ENCODE data around the gene SASH3. TPM values are rescaled to one million over a fixed set of nuclear protein-coding genes. Genes with fewer than 3 reads are reported as not detected.

SASH3 gene
- polyA plus RNA-seq, 12 donors: 1.7 to 8.8 (median 2.4) TPM; not detected in 2

DNA sequence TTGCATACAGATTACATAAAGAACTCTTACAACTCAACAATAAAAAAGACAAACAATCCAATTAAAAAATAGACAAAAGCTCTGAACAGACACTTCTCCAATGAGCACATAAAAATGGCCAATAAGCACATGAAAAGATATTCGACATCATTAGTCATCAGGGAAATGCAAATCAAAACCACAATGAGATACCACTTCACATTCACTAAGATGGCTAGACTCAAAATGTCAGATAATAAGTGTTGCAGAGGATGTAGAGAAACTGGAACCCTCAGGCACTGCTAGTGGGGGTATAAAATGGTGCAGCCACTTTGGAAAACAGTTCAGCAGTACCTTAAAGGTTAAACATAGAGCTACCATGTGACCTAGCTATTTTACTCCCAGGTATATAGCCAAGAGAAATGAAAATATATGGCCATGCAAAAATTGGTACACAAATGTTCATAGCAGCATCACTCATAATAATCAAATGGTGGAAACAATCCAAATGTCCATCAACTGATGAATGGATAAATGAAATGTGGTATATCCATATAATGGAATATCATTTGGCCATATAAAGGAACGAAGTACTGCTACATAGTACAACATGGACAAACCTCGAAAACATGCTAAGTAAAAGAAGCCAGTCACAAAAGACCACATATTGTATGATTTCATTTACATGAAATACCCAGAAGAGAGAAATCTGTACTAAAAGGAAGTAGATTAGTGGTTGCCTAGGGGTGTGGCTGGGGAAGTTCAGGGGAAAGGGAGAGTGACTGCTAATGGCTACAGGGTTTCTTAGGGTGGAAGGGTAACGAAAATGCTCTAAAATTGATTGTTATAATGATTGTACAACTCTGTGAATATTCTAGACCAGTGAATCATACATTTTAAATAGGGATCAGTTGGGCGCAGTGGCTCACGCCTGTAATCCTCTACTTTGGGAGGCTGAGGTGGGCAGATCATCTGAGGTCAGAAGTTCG is 29.4 kb downstream of the SASH3 start:
- DNase-seq: no peak

GRCh38 chrX:129813662-129814368 is 34.1 kb downstream of the SASH3 start:
- DNase-seq: no peak

- DNase-seq: no peak
These were observed 38.4 kb downstream of the SASH3 start for GRCh38 chrX:129818123-129818522.

DNA sequence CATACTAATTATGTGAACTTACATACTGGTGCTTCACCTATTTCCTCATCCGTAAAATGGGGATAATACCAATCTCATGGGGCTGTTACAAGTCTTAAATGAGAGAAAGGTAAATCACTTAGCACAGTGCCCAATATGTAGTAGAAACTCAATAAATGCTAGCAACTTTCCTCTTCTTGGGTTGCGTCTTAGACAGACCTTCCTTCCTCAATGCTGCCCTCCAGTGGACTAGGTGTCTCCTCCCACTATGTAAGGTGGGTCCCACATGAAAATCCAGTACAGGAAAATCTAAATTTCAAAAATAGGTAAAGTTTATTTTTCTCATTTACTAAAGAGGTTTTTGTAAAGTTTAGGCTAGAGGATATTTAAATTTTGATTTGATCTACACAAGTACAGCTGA is 43.4 kb downstream of the SASH3 start:
- DNase-seq: no peak

DNA sequence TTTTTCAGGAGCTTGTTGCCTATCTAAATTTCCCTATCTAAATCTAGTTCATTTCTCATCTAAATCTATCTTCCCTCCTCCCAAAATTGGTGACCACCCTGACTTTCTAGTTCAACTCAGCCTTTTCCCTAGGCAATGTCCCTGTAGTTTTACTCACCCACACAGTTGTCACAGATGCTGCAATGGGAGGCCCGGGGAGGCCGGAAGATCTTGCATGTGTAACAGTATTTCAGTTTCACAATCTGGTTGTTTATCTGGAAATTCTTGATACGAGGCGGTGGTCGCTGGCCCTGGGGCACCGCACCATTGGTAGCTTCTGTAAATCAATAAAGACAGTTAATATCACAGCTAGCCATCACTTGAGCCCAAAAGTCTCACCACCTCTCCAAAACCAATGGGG is 43.8 kb downstream of the SASH3 start:
- DNase-seq: no peak

- DNase-seq: no peak
These were observed 44.9 kb downstream of the SASH3 start for GRCh38 chrX:129824620-129825019.

- no peak for DNase-seq
These were observed 46.2 kb downstream of the SASH3 start for GRCh38 chrX:129825746-129826505.

DNA sequence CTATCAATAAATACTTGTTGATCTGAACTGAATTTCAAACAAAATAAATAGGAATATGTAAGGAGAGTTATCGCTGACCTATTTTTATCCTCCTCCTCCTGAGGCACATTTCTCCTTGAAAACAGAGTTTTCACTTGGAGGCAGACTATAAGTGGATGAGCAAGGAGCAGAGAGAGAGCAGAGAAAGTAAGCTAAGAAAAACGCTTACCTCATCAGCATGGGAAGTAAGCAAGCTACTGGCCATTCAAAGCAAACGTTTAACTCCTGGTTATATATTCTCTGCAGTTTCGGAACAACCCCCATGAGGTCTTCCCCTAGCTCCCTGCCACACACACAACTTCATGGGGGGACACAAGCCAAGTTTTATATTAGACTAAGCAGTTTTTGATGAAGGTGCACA is 50.7 kb downstream of the SASH3 start:
- peak; percentile 19 for DNase-seq

DNA sequence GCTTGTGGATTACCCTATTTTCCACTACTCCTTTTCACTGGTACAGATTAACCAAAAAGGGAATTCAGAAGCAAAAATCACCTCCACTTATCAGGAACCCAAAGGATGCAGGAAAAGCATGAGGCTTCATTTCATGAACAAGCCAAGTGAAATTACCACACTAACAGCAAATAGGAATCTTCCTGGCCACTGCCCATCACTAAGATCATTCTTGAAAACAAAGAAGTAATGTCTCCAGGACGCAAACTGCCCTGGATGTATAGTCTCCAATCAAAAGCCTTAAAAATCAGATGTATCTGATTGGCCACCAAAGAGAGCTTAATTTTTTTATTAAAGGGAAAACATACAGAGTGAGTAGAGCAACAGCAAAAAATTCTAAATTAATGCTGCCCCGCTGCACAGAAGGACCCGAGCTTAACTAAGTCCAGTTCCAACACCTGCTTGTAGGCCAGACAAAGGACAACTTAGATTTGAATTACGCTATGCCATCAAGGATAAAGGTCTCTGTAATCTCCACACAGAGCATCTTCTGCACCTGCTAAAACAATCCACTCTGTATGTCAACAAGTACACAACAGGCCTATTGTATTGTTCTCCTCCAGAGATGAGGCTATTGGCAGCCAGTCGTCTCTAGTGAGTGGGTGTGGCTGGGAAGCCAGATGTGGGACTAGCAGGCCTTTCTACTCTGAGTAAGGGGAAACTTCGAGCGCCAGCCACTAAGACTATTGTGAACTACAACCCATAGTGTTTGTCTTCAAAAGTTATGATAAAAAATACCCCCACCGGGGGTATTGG is 51.5 kb downstream of the SASH3 start:
- DNase-seq: peak; percentile 61

DNA sequence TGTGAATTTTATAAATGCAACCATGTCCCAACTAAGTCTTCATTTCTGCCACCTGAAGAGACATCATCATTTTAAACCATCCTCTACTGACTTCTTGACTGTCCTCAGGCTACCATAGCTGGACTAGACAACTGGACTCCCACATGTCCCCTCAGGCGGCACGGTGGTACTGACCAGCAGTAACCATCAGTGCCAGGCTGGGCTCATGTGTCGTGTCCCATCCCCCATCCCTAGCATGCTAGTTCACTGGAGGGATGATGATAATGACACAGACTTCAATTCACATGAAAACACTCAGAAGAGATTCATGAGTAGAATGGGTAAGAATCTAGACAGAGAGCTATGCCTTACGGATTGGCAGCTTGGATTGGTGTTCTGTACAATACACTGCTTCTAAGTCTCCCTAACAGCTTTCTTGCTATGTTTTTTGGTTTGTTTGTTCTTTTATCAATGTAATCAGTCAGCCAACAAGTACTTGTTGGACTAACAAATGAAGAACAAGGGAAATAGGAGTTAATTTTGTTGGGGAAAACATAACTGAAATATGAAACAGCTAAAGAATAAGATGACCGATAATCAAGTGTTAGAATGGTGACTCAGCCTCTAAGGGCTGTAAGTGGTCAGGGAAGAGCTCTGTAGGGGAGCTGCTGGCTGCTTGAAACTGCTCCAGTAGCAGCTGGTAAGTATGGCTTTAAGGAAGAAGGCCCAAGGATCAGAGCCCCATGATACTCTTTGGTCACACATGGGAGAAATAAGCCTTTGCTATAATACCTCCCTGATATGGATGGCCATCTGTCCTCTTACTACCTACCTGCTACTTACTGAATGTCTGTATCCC is 53.6 kb downstream of the SASH3 start:
- DNase-seq: no peak

DNA sequence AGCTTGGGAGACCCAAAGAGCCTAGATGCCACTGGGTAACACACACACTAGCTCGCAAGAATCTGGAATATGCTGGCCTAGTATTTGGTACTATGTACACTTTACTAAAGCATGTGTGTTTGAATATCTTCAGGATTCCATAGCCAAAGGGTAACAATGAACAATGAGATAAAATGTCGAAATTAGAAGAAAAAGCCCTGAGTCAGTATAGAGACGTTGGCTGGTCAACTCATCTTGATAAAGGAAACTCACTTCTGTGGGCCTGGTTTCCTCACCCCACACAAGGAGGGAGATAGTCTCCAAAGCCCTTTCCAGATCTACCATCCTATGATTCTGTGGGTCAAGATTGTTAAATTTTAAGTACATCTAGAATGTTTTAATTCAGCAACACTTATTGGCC is 57.1 kb downstream of the SASH3 start:
- no peak for DNase-seq

- no peak for DNase-seq
These were observed 60.6 kb downstream of the SASH3 start for GRCh38 chrX:129840344-129840743.

- DNase-seq: peak; percentile 25
These were observed 62.9 kb downstream of the SASH3 start for GRCh38 chrX:129842510-129843208.

DNA sequence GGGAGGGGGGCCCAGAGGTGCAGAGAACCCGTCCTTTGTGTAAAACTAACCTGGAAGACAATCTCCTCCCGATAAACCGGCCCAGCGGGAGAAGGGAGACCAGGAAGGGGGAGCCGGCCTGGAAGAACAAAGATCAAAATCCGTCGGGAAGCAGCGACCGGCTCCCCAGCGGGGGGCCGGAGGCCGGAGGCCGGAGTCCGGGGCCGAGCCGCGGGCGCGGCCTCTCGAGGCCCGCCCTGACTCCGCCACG is 63.4 kb downstream of the SASH3 start:
- no peak for DNase-seq

DNA sequence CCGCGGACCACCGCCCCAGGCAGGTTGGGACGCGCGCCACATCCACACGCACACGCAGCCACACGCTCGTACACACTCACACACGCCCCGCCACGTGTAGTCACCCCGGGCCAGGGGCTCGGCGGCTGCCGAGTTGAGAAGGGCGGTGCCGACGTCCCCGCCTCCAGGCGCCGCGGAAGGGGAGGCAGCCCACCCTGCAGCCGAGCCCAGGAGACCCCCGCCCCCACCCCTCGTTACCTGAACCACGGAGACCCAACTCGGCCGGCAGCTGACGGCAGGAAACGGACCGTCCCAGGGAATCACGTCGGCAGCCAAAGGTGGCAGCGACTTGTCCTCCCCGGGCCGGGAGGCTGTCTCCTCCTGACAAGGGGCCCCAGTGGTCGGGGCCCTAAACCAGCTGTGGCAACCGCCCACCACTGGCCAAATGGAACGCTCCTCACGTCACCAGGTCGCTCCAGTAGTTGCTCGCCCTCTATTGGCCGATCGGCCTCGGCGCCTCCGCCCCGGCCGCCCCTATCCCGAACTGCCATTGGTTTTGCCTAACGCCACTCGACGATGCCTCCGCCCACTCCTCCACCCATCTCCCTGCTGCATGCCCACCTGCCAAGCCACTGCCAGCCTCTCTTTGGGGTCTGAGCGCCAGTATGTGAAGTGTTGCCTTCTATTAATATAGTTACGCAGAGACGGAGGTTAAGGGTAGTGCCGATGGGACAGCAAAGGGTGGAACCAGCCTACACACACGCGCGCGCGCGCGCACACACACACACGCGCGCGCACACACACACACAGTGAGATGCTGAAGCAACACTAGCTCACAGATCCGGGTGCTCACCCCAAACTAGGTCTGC is 63.9 kb downstream of the SASH3 start, which contains the start of gene ZDHHC9:
TSS of gene ZDHHC9 (minus strand) at position 428 of the 848 bp plus-strand sequence. CDS start 1,941 bp downstream, outside the sequence.
- DNase-seq: peak; percentile 89
